GM20000 (cell line): ENCODE measurements around the gene STXBP3.

Experiments used
- DNase-seq: peaks from one replicate; pipeline ENCODE4 v3.0.0; 2012; ENCODE audit warnings: low spot score
- CTCF ChIP-seq: IDR thresholded peaks from 2 replicates; pipeline ENCODE4 v1.5.1; 2012; ENCODE audit warnings: mild to moderate bottlenecking, control low read depth; ENCODE audit errors: extremely low read depth, missing control alignments

The STXBP3 gene

GRCh38 chr1:108813326-108813725 is 66.9 kb downstream of the STXBP3 start:
- DNase-seq = no peak
- no peak for TF ChIP-seq CTCF

GRCh38 chr1:108814343-108815125 is 68.1 kb downstream of the STXBP3 start:
- no peak for TF ChIP-seq CTCF
- DNase-seq = no peak

GRCh38 chr1:108815566-108815965 is 69.1 kb downstream of the STXBP3 start:
- DNase-seq = no peak
- TF ChIP-seq CTCF = no peak

GRCh38 chr1:108816049-108816893 is 69.8 kb downstream of the STXBP3 start:
- DNase-seq = no peak
- no peak for TF ChIP-seq CTCF

- no peak for DNase-seq
Observed at GRCh38 chr1:108817016-108817415, 70.5 kb downstream of the STXBP3 start.

GRCh38 chr1:108817811-108818210 is 71.3 kb downstream of the STXBP3 start:
- DNase-seq = no peak
- no peak for TF ChIP-seq CTCF

More at GRCh38 chr1:108817016-108817415, 70.5 kb downstream of the STXBP3 start:
- TF ChIP-seq CTCF = no peak

- TF ChIP-seq CTCF = no peak
- no peak for DNase-seq
Observed at GRCh38 chr1:108819878-108820277, 73.4 kb downstream of the STXBP3 start.
